Vagina (tissue), 2 donors: ENCODE results near the gene ESAM. TPM values are rescaled to one million over a fixed set of nuclear protein-coding genes. Genes with fewer than 3 reads are reported as not detected.

Source experiments
- DNase-seq, 2 donors: peaks; one replicate each; pipeline ENCODE4 v3.0.0-alpha.2; 2017; ENCODE audit errors: extremely low spot score in 2 of 2
- H3K27ac ChIP-seq: fragments of 200-600 bp; sonication (generic); one replicate; pipeline ENCODE4 v1.5.1; 2019
- H3K27me3 ChIP-seq: fragments of 200-600 bp; sonication (generic); one replicate; pipeline ENCODE4 v1.5.1; 2019
- H3K36me3 ChIP-seq, 2 donors: fragments of 200-600 bp; sonication (generic); one replicate each; pipeline ENCODE4 v1.5.1; 2017 to 2019
- H3K4me1 ChIP-seq: fragments of 200-600 bp; sonication (generic); one replicate; pipeline ENCODE4 v1.5.1; 2019
- H3K4me3 ChIP-seq, 2 donors: fragments of 200-600 bp; sonication (generic); 1 replicate in 1 of 2; 2 replicates in 1 of 2; pipeline ENCODE4 v1.5.1; 2016 to 2019
- H3K9me3 ChIP-seq: fragments of 200-600 bp; sonication (generic); one replicate; pipeline ENCODE4 v1.5.1; 2019
- POLR2A ChIP-seq, 2 donors: fragments of 450-650 bp; IDR thresholded peaks; one replicate each; pipeline ENCODE4 v1.6.1; 2017; ENCODE audit warnings: antibody characterized with exemption in 2 of 2, mild to moderate bottlenecking in 2 of 2, moderate library complexity in 2 of 2
- POLR2AphosphoS5 ChIP-seq, 2 donors: sonication (generic); formaldehyde crosslinking; IDR thresholded peaks; one replicate each; pipeline ENCODE4 v1.9.0; 2017; ENCODE audit warnings: antibody characterized with exemption in 2 of 2, mild to moderate bottlenecking in 2 of 2, low read depth in 1 of 2; ENCODE audit not compliant: insufficient read depth in 1 of 2
- intact Hi-C: fragments of 100-400 bp; cut with DNase I; formaldehyde crosslinking; loops from one replicate; pipeline ENCODE4 v1.15.1; 2023
- total RNA-seq: library from RNA; depleted of rRNA; stranded (reverse); fragments of >200 nt; gene quantifications from one replicate; pipeline ENCODE4 v1.2.3, GENCODE V29; 2016
- TF ChIP-seq, protein P1 (sequence below), 3 experiments: fragments of 450-650 bp in 2 of 3; fragments of 200-600 bp in 1 of 3; sonication (generic) in 1 of 3; IDR thresholded peaks; one replicate each; pipeline ENCODE4 v1.5.1; 2017 to 2019; ENCODE audit warnings: antibody characterized with exemption in 3 of 3, mild to moderate bottlenecking in 2 of 3, moderate library complexity in 2 of 3

Gene ESAM
- total RNA-seq, 1 donor from 2014 or later, result 34.9 TPM

- H3K27me3 ChIP-seq, result peaks cover 6% of the 10 kb centered on the region
- H3K4me3 ChIP-seq, result no peak overlapping the region
- H3K9me3 ChIP-seq, result no peaks in the 10 kb centered on the region
- no peak overlapping the region for H3K27ac ChIP-seq
- no peak for DNase-seq
- TF ChIP-seq POLR2AphosphoS5 (IDR thresholded peaks at IDR 0.05; ENCODE audit: insufficient read depth in 1 of 2, low read depth in 1 of 2) (no peak), POLR2A (IDR thresholded peaks at IDR 0.05) (no peak)
- TF ChIP-seq, protein P1, sequence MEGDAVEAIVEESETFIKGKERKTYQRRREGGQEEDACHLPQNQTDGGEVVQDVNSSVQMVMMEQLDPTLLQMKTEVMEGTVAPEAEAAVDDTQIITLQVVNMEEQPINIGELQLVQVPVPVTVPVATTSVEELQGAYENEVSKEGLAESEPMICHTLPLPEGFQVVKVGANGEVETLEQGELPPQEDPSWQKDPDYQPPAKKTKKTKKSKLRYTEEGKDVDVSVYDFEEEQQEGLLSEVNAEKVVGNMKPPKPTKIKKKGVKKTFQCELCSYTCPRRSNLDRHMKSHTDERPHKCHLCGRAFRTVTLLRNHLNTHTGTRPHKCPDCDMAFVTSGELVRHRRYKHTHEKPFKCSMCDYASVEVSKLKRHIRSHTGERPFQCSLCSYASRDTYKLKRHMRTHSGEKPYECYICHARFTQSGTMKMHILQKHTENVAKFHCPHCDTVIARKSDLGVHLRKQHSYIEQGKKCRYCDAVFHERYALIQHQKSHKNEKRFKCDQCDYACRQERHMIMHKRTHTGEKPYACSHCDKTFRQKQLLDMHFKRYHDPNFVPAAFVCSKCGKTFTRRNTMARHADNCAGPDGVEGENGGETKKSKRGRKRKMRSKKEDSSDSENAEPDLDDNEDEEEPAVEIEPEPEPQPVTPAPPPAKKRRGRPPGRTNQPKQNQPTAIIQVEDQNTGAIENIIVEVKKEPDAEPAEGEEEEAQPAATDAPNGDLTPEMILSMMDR (IDR thresholded peaks at IDR 0.05), result no peak
- intact Hi-C loops, result loop anchor here (5.0 kb wide), 1 partner anchor 81 kb away; no protein-coding TSS in a partner anchor
- no peaks in the 10 kb centered on the region for H3K36me3 ChIP-seq
- peaks cover 34% of the 10 kb centered on the region for H3K4me1 ChIP-seq
Measured at GRCh38 chr11:124756033-124756752, 5.9 kb downstream of the ESAM start.

GRCh38 chr11:124754710-124755109 is 7.4 kb downstream of the ESAM start:
- Histone ChIP-seq H3K36me3 (no peaks in the 10 kb centered on the region), H3K9me3 (no peaks in the 10 kb centered on the region), H3K4me3 (no peak overlapping the region), H3K4me1 (peaks cover 27% of the 10 kb centered on the region), H3K27ac (no peak overlapping the region), H3K27me3 (peaks cover 6% of the 10 kb centered on the region)
- TF ChIP-seq, protein P1 (IDR thresholded peaks at IDR 0.05), result no peak
- TF ChIP-seq POLR2A (IDR thresholded peaks at IDR 0.05) (no peak), POLR2AphosphoS5 (IDR thresholded peaks at IDR 0.05; ENCODE audit: insufficient read depth in 1 of 2, low read depth in 1 of 2) (no peak)
- intact Hi-C loops, result loop anchor here (5.0 kb wide), 1 partner anchor 83 kb away; no protein-coding TSS in a partner anchor
- DNase-seq, result no peak

DNA sequence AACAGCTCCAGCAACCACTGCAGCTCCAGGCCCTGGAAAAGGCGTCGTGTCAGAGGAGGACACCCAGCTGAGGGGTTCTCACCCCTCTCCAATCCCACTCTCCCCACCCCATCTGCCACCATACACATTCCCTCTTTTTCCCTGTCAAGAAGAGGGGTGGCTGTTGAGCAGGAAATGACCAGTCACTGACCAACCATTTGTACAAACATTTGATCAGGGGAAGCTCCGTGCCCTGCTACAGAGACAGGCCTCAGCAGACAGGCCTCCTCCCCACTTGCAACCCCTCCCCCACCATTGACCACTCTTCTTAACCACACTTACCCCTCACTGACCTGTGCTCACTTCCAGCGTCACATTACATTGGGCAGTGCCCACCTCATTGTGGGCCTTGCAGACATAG is 7.8 kb downstream of the ESAM start:
- peaks cover 23% of the 10 kb centered on the region for H3K4me1 ChIP-seq
- no peaks in the 10 kb centered on the region for H3K36me3 ChIP-seq
- H3K27me3 ChIP-seq, result peaks cover 3% of the 10 kb centered on the region
- no peak for DNase-seq
- no peak overlapping the region for H3K4me3 ChIP-seq
- intact Hi-C loops, result no loop called here
- no peaks in the 10 kb centered on the region for H3K9me3 ChIP-seq
- TF ChIP-seq POLR2A (IDR thresholded peaks at IDR 0.05) (no peak), POLR2AphosphoS5 (IDR thresholded peaks at IDR 0.05; ENCODE audit: insufficient read depth in 1 of 2, low read depth in 1 of 2) (no peak)
- TF ChIP-seq, protein P1 (IDR thresholded peaks at IDR 0.05), result no peak
- no peak overlapping the region for H3K27ac ChIP-seq

GRCh38 chr11:124753624-124754023 is 8.5 kb downstream of the ESAM start:
- TF ChIP-seq POLR2A (IDR thresholded peaks at IDR 0.05), result no peak
- TF ChIP-seq, protein P1 (IDR thresholded peaks at IDR 0.05), result no peak
- no peak for TF ChIP-seq POLR2AphosphoS5 (IDR thresholded peaks at IDR 0.05; ENCODE audit: insufficient read depth in 1 of 2, low read depth in 1 of 2)
- peaks cover 16% of the 10 kb centered on the region for H3K4me1 ChIP-seq
- no peak overlapping the region for H3K27ac ChIP-seq
- no peak for DNase-seq
- no peaks in the 10 kb centered on the region for H3K27me3 ChIP-seq
- no peak overlapping the region for H3K4me3 ChIP-seq
- intact Hi-C loops, result no loop called here
- H3K9me3 ChIP-seq, result no peaks in the 10 kb centered on the region
- no peaks in the 10 kb centered on the region for H3K36me3 ChIP-seq

GRCh38 chr11:124753205-124753604 is 8.9 kb downstream of the ESAM start:
- Histone ChIP-seq H3K4me1 (peaks cover 12% of the 10 kb centered on the region), H3K4me3 (no peak overlapping the region), H3K9me3 (no peaks in the 10 kb centered on the region), H3K36me3 (no peaks in the 10 kb centered on the region), H3K27me3 (no peaks in the 10 kb centered on the region), H3K27ac (no peak overlapping the region)
- no peak for DNase-seq
- TF ChIP-seq, protein P1 (IDR thresholded peaks at IDR 0.05), result no peak
- no peak for TF ChIP-seq POLR2AphosphoS5 (IDR thresholded peaks at IDR 0.05; ENCODE audit: insufficient read depth in 1 of 2, low read depth in 1 of 2)
- no peak for TF ChIP-seq POLR2A (IDR thresholded peaks at IDR 0.05)
- intact Hi-C loops, result no loop called here
